Transverse colon (tissue), 3 donors: Measurements from ENCODE around the gene NCKAP5.

Experiments used
- CTCF ChIP-seq, 5 experiments: fragments of 200-600 bp in 3 of 5; fragments of 450-650 bp in 2 of 5; sonication (generic) in 3 of 5; IDR thresholded peaks; 1 replicate in 2 of 5; 2 replicates in 3 of 5; pipeline ENCODE4 v1.5.1; 2016 to 2017; ENCODE audit warnings: antibody characterized with exemption in 5 of 5, inconsistent platforms in 3 of 5, mild to moderate bottlenecking in 2 of 5, moderate library complexity in 1 of 5
- EP300 ChIP-seq: sonication (generic); formaldehyde crosslinking; IDR thresholded peaks from one replicate; pipeline ENCODE4 v1.6.1; 2017; ENCODE audit warnings: antibody characterized with exemption, low read depth

- TF ChIP-seq CTCF (IDR thresholded peaks at IDR 0.05), result no peak
- TF ChIP-seq EP300, result no peak
Observed at GRCh38 chr2:133541797-133542196, 26.5 kb downstream of the NCKAP5 start.
